ENCODE results near the gene ELN.
A peak's percentile ranks its signal among the peaks of the same experiment; 100 is the strongest.

The ELN gene

DNA sequence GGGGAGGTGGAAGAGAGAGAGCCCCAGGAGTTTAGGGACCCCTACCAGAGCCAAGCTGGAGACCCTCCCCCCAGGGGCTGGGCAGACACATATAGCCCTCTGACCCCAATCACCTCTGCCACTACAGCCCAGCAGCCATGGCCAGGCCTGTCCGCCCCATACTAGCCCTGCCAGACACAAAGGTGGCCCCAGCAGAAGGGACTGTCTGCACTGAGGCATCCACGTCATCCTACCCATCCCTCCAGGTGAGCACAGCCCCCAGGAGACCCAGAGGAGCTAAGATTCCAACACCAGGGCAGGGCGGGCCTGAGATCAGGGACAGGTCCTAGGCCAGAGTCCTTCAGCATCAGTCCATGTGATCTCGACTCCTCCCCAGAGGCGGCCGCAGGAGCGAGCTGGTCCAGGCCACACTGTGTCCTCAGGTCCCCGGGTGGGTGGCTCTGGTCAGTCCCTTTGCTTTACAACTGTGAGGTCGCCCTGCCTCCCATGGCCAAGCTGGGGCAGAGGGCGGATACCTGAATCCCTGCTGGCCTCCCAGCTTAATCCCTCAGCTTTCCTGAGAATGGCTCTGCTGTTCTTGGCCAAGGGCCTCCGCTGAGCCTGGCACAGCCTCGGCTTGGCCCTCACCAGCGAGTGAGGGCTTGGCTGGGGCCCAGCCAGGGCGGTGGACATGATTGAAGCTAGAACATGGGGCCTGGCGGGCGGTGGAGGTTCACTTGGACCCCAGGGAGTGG lies 14.3 kb upstream of the ELN start:
- POLR2A ChIA-PET, result interaction anchor here (0.9 to 2.2 kb wide), 4 partner anchors 11 to 45 kb away, joined by 5 to 8 read pairs (median 5); no protein-coding TSS in a partner anchor
- Histone ChIP-seq H3K4me3 (ENCODE audit: control insufficient read depth in 1 of 7, extremely low read depth in 1 of 7, insufficient read depth in 4 of 7, low read depth in 2 of 7, low read length in 6 of 7) (no peak overlapping the region), H3K27me3 (replicated peaks in 2 of 5; ENCODE audit: control insufficient read depth in 4 of 5, insufficient read depth in 5 of 5, low read length in 4 of 5) (no peaks in the 10 kb centered on the region), H3K4me1 (ENCODE audit: control extremely low read depth in 1 of 4, control insufficient read depth in 4 of 4, insufficient read depth in 4 of 4, low read length in 3 of 4) (peaks cover 0 to 47% (median 37%) of the 10 kb centered on the region in 4 experiments), H3K9me3 (ENCODE audit: control extremely low read depth in 1 of 5, control insufficient read depth in 4 of 5, insufficient read depth in 2 of 5, low read depth in 1 of 5, low read length in 4 of 5) (no peaks in the 10 kb centered on the region), H3K27ac (ENCODE audit: insufficient read depth in 1 of 2, low read depth in 1 of 2, low read length in 2 of 2, poor library complexity in 1 of 2, severe bottlenecking in 2 of 2) (no peak overlapping the region), H3K36me3 (ENCODE audit: control insufficient read depth in 4 of 4, insufficient read depth in 4 of 4, low read length in 3 of 4) (no peaks in the 10 kb centered on the region)
- CTCF ChIA-PET, result interaction anchor here (0.8 to 9.1 kb wide), 9 partner anchors 8 to 129 kb away, joined by 3 to 98 read pairs (median 3); partner anchors contain the start of gene ELN
- over 99% methylated on average over 15 of the region's 16 CpGs for WGBS (ENCODE audit: insufficient coverage)
- DNase-seq, result no peak

DNA sequence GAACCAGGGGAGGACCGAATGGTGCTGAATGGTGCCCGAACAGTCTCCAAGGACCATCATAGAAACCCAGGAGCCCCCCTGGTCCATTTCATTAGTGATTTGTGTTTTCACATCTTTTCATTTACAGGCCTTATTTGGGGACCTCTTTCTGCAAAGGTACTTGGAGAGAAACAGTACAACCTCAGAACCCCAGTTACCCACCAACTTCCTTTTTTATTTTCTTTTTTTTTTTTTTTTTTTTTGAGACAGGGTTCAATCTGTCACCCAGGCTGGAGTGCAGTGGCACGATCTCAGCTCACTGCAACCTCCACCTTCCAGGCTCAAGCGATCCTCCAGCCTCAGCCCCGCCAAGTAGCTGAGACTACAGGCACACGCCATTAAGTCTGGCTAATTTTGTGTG lies 13.0 kb upstream of the ELN start:
- ChIA-PET POLR2A (interaction anchor here (0.6 to 1.6 kb wide), 3 partner anchors 10 to 13 kb away, joined by 3 to 7 read pairs (median 5); partner anchors contain the start of gene ELN), CTCF (interaction anchor here (0.6 to 9.1 kb wide), 8 partner anchors 9 to 593 kb away, joined by 3 to 98 read pairs (median 3); partner anchors contain the start of gene ELN)
- Histone ChIP-seq H3K27ac (ENCODE audit: insufficient read depth in 1 of 2, low read depth in 1 of 2, low read length in 2 of 2, poor library complexity in 1 of 2, severe bottlenecking in 2 of 2) (no peak overlapping the region), H3K4me1 (ENCODE audit: control extremely low read depth in 1 of 4, control insufficient read depth in 4 of 4, insufficient read depth in 4 of 4, low read length in 3 of 4) (peaks cover 0 to 49% (median 37%) of the 10 kb centered on the region in 4 experiments), H3K27me3 (replicated peaks in 2 of 5; ENCODE audit: control insufficient read depth in 4 of 5, insufficient read depth in 5 of 5, low read length in 4 of 5) (no peaks in the 10 kb centered on the region), H3K36me3 (ENCODE audit: control insufficient read depth in 4 of 4, insufficient read depth in 4 of 4, low read length in 3 of 4) (no peaks in the 10 kb centered on the region), H3K9me3 (ENCODE audit: control extremely low read depth in 1 of 5, control insufficient read depth in 4 of 5, insufficient read depth in 2 of 5, low read depth in 1 of 5, low read length in 4 of 5) (no peaks in the 10 kb centered on the region), H3K4me3 (ENCODE audit: control insufficient read depth in 1 of 7, extremely low read depth in 1 of 7, insufficient read depth in 4 of 7, low read depth in 2 of 7, low read length in 6 of 7) (no peak overlapping the region)
- WGBS (ENCODE audit: insufficient coverage), result 50% methylated on average over 2 of the region's 6 CpGs
- DNase-seq, result peak in 2 of 3 donors; percentile 76 to 77

- CTCF ChIA-PET, result interaction anchor here (0.9 to 9.1 kb wide), 5 partner anchors 10 to 39 kb away, joined by 3 to 98 read pairs (median 3); partner anchors contain the start of gene ELN
Observed at GRCh38 chr7:74015670-74016069, 12.3 kb upstream of the ELN start.

GRCh38 chr7:74017125-74017524 lies 10.8 kb upstream of the ELN start:
- no peak overlapping the region for H3K27ac ChIP-seq (ENCODE audit: insufficient read depth in 1 of 2, low read depth in 1 of 2, low read length in 2 of 2, poor library complexity in 1 of 2, severe bottlenecking in 2 of 2)
- ChIA-PET POLR2A (interaction anchor here (0.6 to 1.7 kb wide), 2 partner anchors 9 to 552 kb away, joined by 4 to 9 read pairs; no protein-coding TSS in a partner anchor), CTCF (interaction anchor here (0.7 to 9.1 kb wide), 2 partner anchors 9 to 38 kb away, joined by 4 to 98 read pairs; partner anchors contain the start of gene ELN)
- WGBS (ENCODE audit: insufficient coverage), result 5% methylated on average over 5 of the region's 6 CpGs
- H3K27me3 ChIP-seq (replicated peaks in 2 of 5; ENCODE audit: control insufficient read depth in 4 of 5, insufficient read depth in 5 of 5, low read length in 4 of 5), result no peaks in the 10 kb centered on the region
- peak in 1 of 3 donors; percentile 13 for DNase-seq
- H3K4me3 ChIP-seq (ENCODE audit: control insufficient read depth in 1 of 7, extremely low read depth in 1 of 7, insufficient read depth in 4 of 7, low read depth in 2 of 7, low read length in 6 of 7), result no peak overlapping the region
- H3K4me1 ChIP-seq (ENCODE audit: control extremely low read depth in 1 of 4, control insufficient read depth in 4 of 4, insufficient read depth in 4 of 4, low read length in 3 of 4), result peaks cover 0 to 50% (median 36%) of the 10 kb centered on the region in 4 experiments
- H3K9me3 ChIP-seq (ENCODE audit: control extremely low read depth in 1 of 5, control insufficient read depth in 4 of 5, insufficient read depth in 2 of 5, low read depth in 1 of 5, low read length in 4 of 5), result no peaks in the 10 kb centered on the region
- H3K36me3 ChIP-seq (ENCODE audit: control insufficient read depth in 4 of 4, insufficient read depth in 4 of 4, low read length in 3 of 4), result no peaks in the 10 kb centered on the region

More at GRCh38 chr7:74015670-74016069, 12.3 kb upstream of the ELN start:
- DNase-seq, result peak in 1 of 3 donors; percentile 41
- 100% methylated on average over 4 of the region's 4 CpGs for WGBS (ENCODE audit: insufficient coverage)
- no peak overlapping the region for H3K27ac ChIP-seq (ENCODE audit: insufficient read depth in 1 of 2, low read depth in 1 of 2, low read length in 2 of 2, poor library complexity in 1 of 2, severe bottlenecking in 2 of 2)
- no peaks in the 10 kb centered on the region for H3K27me3 ChIP-seq (replicated peaks in 2 of 5; ENCODE audit: control insufficient read depth in 4 of 5, insufficient read depth in 5 of 5, low read length in 4 of 5)
- no peaks in the 10 kb centered on the region for H3K36me3 ChIP-seq (ENCODE audit: control insufficient read depth in 4 of 4, insufficient read depth in 4 of 4, low read length in 3 of 4)
- no peaks in the 10 kb centered on the region for H3K9me3 ChIP-seq (ENCODE audit: control extremely low read depth in 1 of 5, control insufficient read depth in 4 of 5, insufficient read depth in 2 of 5, low read depth in 1 of 5, low read length in 4 of 5)
- no peak overlapping the region for H3K4me3 ChIP-seq (ENCODE audit: control insufficient read depth in 1 of 7, extremely low read depth in 1 of 7, insufficient read depth in 4 of 7, low read depth in 2 of 7, low read length in 6 of 7)
- H3K4me1 ChIP-seq (ENCODE audit: control extremely low read depth in 1 of 4, control insufficient read depth in 4 of 4, insufficient read depth in 4 of 4, low read length in 3 of 4), result peaks cover 0 to 49% (median 37%) of the 10 kb centered on the region in 4 experiments
- POLR2A ChIA-PET, result interaction anchor here (1.6 kb wide), 1 partner anchor 9 kb away, joined by 7 read pairs; no protein-coding TSS in a partner anchor

- Histone ChIP-seq H3K27ac (ENCODE audit: insufficient read depth in 1 of 2, low read depth in 1 of 2, low read length in 2 of 2, poor library complexity in 1 of 2, severe bottlenecking in 2 of 2) (no peak overlapping the region), H3K36me3 (ENCODE audit: control insufficient read depth in 4 of 4, insufficient read depth in 4 of 4, low read length in 3 of 4) (no peaks in the 10 kb centered on the region), H3K27me3 (replicated peaks in 2 of 5; ENCODE audit: control insufficient read depth in 4 of 5, insufficient read depth in 5 of 5, low read length in 4 of 5) (no peaks in the 10 kb centered on the region), H3K4me3 (ENCODE audit: control insufficient read depth in 1 of 7, extremely low read depth in 1 of 7, insufficient read depth in 4 of 7, low read depth in 2 of 7, low read length in 6 of 7) (no peak overlapping the region), H3K4me1 (ENCODE audit: control extremely low read depth in 1 of 4, control insufficient read depth in 4 of 4, insufficient read depth in 4 of 4, low read length in 3 of 4) (peaks cover 0 to 46% (median 28%) of the 10 kb centered on the region in 4 experiments), H3K9me3 (ENCODE audit: control extremely low read depth in 1 of 5, control insufficient read depth in 4 of 5, insufficient read depth in 2 of 5, low read depth in 1 of 5, low read length in 4 of 5) (no peaks in the 10 kb centered on the region)
- 98% methylated on average over 8 of the region's 10 CpGs for WGBS (ENCODE audit: insufficient coverage)
- DNase-seq, result no peak
- ChIA-PET CTCF (interaction anchor here (1.0 to 9.1 kb wide), 4 partner anchors 8 to 133 kb away, joined by 3 to 98 read pairs (median 4); partner anchors contain the start of gene ELN), POLR2A (no interaction called here)
Observed at GRCh38 chr7:74018246-74018895, 9.6 kb upstream of the ELN start.

DNA sequence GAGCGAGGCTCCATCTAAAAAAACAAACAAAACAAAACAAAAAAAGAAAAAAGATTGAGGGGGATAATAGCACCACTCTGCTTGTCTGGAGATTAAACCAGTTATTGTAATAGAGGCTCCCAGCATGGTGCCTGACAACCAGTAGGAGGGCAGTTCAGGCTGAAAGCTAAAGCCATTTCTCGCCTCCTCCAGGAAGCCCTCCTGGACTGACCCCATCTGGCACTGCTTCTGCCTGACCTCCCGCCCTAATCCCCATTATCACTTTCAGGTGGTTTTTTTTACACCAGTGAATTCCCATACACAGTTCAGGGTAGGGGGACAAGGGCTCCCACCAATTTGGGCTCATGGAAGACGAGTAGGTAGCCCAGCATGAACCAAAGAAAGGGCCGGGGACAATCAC lies 8.8 kb upstream of the ELN start:
- no peak overlapping the region for H3K4me3 ChIP-seq (ENCODE audit: control insufficient read depth in 1 of 7, extremely low read depth in 1 of 7, insufficient read depth in 4 of 7, low read depth in 2 of 7, low read length in 6 of 7)
- no peaks in the 10 kb centered on the region for H3K36me3 ChIP-seq (ENCODE audit: control insufficient read depth in 4 of 4, insufficient read depth in 4 of 4, low read length in 3 of 4)
- H3K9me3 ChIP-seq (ENCODE audit: control extremely low read depth in 1 of 5, control insufficient read depth in 4 of 5, insufficient read depth in 2 of 5, low read depth in 1 of 5, low read length in 4 of 5), result no peaks in the 10 kb centered on the region
- CTCF ChIA-PET, result interaction anchor here (1.0 to 1.2 kb wide), 3 partner anchors 23 to 133 kb away, joined by 3 to 4 read pairs (median 3); no protein-coding TSS in a partner anchor
- DNase-seq, result no peak
- POLR2A ChIA-PET, result no interaction called here
- peaks cover 0 to 46% (median 30%) of the 10 kb centered on the region in 4 experiments for H3K4me1 ChIP-seq (ENCODE audit: control extremely low read depth in 1 of 4, control insufficient read depth in 4 of 4, insufficient read depth in 4 of 4, low read length in 3 of 4)
- H3K27me3 ChIP-seq (replicated peaks in 2 of 5; ENCODE audit: control insufficient read depth in 4 of 5, insufficient read depth in 5 of 5, low read length in 4 of 5), result no peaks in the 10 kb centered on the region
- H3K27ac ChIP-seq (ENCODE audit: insufficient read depth in 1 of 2, low read depth in 1 of 2, low read length in 2 of 2, poor library complexity in 1 of 2, severe bottlenecking in 2 of 2), result no peak overlapping the region
- WGBS (ENCODE audit: insufficient coverage), result 100% methylated on average over 4 of the region's 5 CpGs
